T-cell (primary cell): ENCODE data around the gene EIF3I. TPM values are rescaled to one million over a fixed set of nuclear protein-coding genes. Genes with fewer than 3 reads are reported as not detected.

Experiments
- ATAC-seq, 4 experiments: fragments of 200-7000 bp in 3 of 4; fragments of 150-1000 bp in 1 of 4; cut with Tn5 transposase; replicated peaks in 1 of 4; 1 replicate in 3 of 4; 2 replicates in 1 of 4; pipeline ENCODE4 v1.10.0; 2021; ENCODE audit warnings: moderate library complexity in 3 of 4, mild to moderate bottlenecking in 2 of 4, moderate number of reproducible peaks in 1 of 4
- CTCF ChIA-PET, 2 donors: fragments of 300-600 bp; sonication (Branson Sonifier 250); formaldehyde crosslinking; loops; one replicate each; lab custom pipeline; 2022; ENCODE audit warnings: antibody characterized with exemption in 2 of 2; lab: Charles Lee
- POLR2A ChIA-PET, 2 donors: fragments of 300-600 bp; sonication (Branson Sonifier 250); formaldehyde crosslinking; loops; one replicate each; lab custom pipeline; 2022; ENCODE audit warnings: antibody characterized with exemption in 2 of 2; lab: Charles Lee
- DNase-seq, 35 experiments: peaks; one replicate each; pipeline versions ENCODE4 v3.0.0 to v3.0.0-alpha.2; 2013 to 2023
- H3K27ac ChIP-seq: one replicate; pipeline ENCODE4 v1.5.1; 2013; ENCODE audit warnings: low read length
- H3K27me3 ChIP-seq, 2 experiments: replicated peaks in 1 of 2; 1 replicate in 1 of 2; 2 replicates in 1 of 2; pipeline versions ENCODE4 v1.6.1 to v1.7.0; 2013; ENCODE audit warnings: low read length in 1 of 2, mixed read lengths in 1 of 2; ENCODE audit not compliant: control insufficient read depth in 2 of 2, insufficient read depth in 2 of 2; ENCODE audit errors: extremely low read depth in 1 of 2
- H3K36me3 ChIP-seq, 2 donors: 1 replicate in 1 of 2; 2 replicates in 1 of 2; pipeline versions ENCODE4 v1.6.1 to v1.7.0; 2013; ENCODE audit warnings: low read length in 1 of 2; ENCODE audit not compliant: control insufficient read depth in 2 of 2, insufficient read depth in 1 of 2; ENCODE audit errors: extremely low read depth in 1 of 2
- H3K4me1 ChIP-seq, 2 experiments: 1 replicate in 1 of 2; 2 replicates in 1 of 2; pipeline versions ENCODE4 v1.6.1 to v1.7.0; 2013; ENCODE audit warnings: low read length in 2 of 2, mixed read lengths in 1 of 2; ENCODE audit not compliant: insufficient read depth in 2 of 2, control insufficient read depth in 1 of 2; ENCODE audit errors: extremely low read depth in 1 of 2
- H3K4me3 ChIP-seq, 2 donors: 1 replicate in 1 of 2; 2 replicates in 1 of 2; pipeline versions ENCODE4 v1.5.1 to v1.7.0; 2013; ENCODE audit warnings: mild to moderate bottlenecking in 2 of 2, low read length in 1 of 2, moderate library complexity in 1 of 2; ENCODE audit not compliant: control insufficient read depth in 1 of 2; ENCODE audit errors: extremely low read depth in 1 of 2
- H3K9me3 ChIP-seq: 2 replicates; pipeline ENCODE4 v1.7.0; 2013
- H3K27ac Mint-ChIP-seq, 2 donors: one replicate each; pipeline ENCODE4 v1.8.0; 2020 to 2021; ENCODE audit warnings: mild to moderate bottlenecking in 2 of 2, mixed read lengths in 2 of 2
- H3K27me3 Mint-ChIP-seq, 2 donors: one replicate each; pipeline ENCODE4 v1.8.0; 2021 to 2022; ENCODE audit warnings: mixed read lengths in 2 of 2
- H3K36me3 Mint-ChIP-seq: one replicate; pipeline ENCODE4 v1.8.0; 2021; ENCODE audit warnings: mixed read lengths
- H3K4me1 Mint-ChIP-seq, 3 donors: one replicate each; pipeline ENCODE4 v1.8.0; 2020 to 2022; ENCODE audit warnings: mixed read lengths in 3 of 3, mild to moderate bottlenecking in 1 of 3
- H3K4me3 Mint-ChIP-seq, 3 donors: one replicate each; pipeline ENCODE4 v1.8.0; 2020 to 2022; ENCODE audit warnings: mild to moderate bottlenecking in 3 of 3, mixed read lengths in 3 of 3, moderate library complexity in 3 of 3
- H3K9me3 Mint-ChIP-seq, 3 donors: one replicate each; pipeline ENCODE4 v1.8.0; 2020 to 2022; ENCODE audit warnings: mixed read lengths in 3 of 3
- WGBS: methylation state at CpG from one replicate; pipeline ENCODE4 v1.1.5; 2013; ENCODE audit warnings: missing lambda C conversion rate; ENCODE audit not compliant: insufficient coverage; 5-methylcytosine and 5-hydroxymethylcytosine counted together
- total RNA-seq, 35 experiments: library from RNA in 6 of 35; stranded (reverse) in 6 of 35; fragments of 120-200 nt in 1 of 35; gene quantifications; one replicate each; pipeline versions ENCODE4 v1.2.1 to v1.2.4 and lab custom pipeline; 2013 to 2026

Gene EIF3I
- total RNA-seq, 5 donors from 2014 or later (not counting 1 experiment from before 2014, with no cell fraction given), result 94.9 to 117 (median 98.4) TPM

- ATAC-seq (peak; percentile 4 to 8 (median 5)), DNase-seq (peak in 8 of 35 experiments; percentile 25 to 55 (median 32))
- Mint-ChIP-seq H3K36me3 (peaks cover 32% of the 10 kb centered on the region), H3K9me3 (no peaks in the 10 kb centered on the region), H3K4me3 (peak overlapping the region; percentile 69 to 80 (median 79)), H3K27ac (peak overlapping the region; percentile 95 to 98), H3K4me1 (peaks cover 62 to 70% (median 62%) of the 10 kb centered on the region in 3 donors), H3K27me3 (no peaks in the 10 kb centered on the region)
- WGBS, result 6% methylated on average over 7 of the region's 7 CpGs
- Histone ChIP-seq H3K27me3 (no peaks in the 10 kb centered on the region), H3K4me1 (peaks cover 31 to 88% of the 10 kb centered on the region in 2 experiments), H3K27ac (peak overlapping the region; percentile 75), H3K4me3 (peak overlapping the region; percentile 30 to 39), H3K36me3 (peaks cover 11 to 56% of the 10 kb centered on the region in 2 donors), H3K9me3 (no peaks in the 10 kb centered on the region)
- POLR2A ChIA-PET, result interaction anchor here in 1 of 2 donors (0.5 to 0.7 kb wide), 2 partner anchors 39 to 117 kb away, joined by 5 read pairs; no protein-coding TSS in a partner anchor
- CTCF ChIA-PET, result no interaction called here
These were observed 50.6 kb downstream of the EIF3I start for GRCh38 chr1:32272557-32273390.

GRCh38 chr1:32273391-32274208, 51.4 kb downstream of the EIF3I start:
- peak; percentile 92 to 95 (median 94) for ATAC-seq
- Mint-ChIP-seq H3K27ac (peak overlapping the region; percentile 95 to 98), H3K4me1 (peaks cover 62 to 70% (median 65%) of the 10 kb centered on the region in 3 donors), H3K27me3 (no peaks in the 10 kb centered on the region), H3K9me3 (no peaks in the 10 kb centered on the region), H3K4me3 (peak overlapping the region; percentile 69 to 80 (median 79)), H3K36me3 (peaks cover 40% of the 10 kb centered on the region)
- H3K27ac ChIP-seq, result peak overlapping the region; percentile 75
- ChIA-PET POLR2A (interaction anchor here in 1 of 2 donors (0.5 to 0.9 kb wide), 2 partner anchors 25 to 116 kb away, joined by 5 to 7 read pairs; no protein-coding TSS in a partner anchor), CTCF (interaction anchor here in 1 of 2 donors (0.6 kb wide), 1 partner anchor 25 kb away, joined by 3 read pairs; no protein-coding TSS in a partner anchor)
- H3K36me3 ChIP-seq, result peaks cover 14 to 61% of the 10 kb centered on the region in 2 donors
- H3K4me1 ChIP-seq, result peaks cover 31 to 82% of the 10 kb centered on the region in 2 experiments
- H3K9me3 ChIP-seq, result no peaks in the 10 kb centered on the region
- DNase-seq, result peak; percentile 71 to 90 (median 83)
- no peaks in the 10 kb centered on the region for H3K27me3 ChIP-seq
- 17% methylated on average over 3 of the region's 10 CpGs for WGBS
- peak overlapping the region; percentile 30 to 61 for H3K4me3 ChIP-seq

- ATAC-seq, result no peak
- no peaks in the 10 kb centered on the region for H3K27me3 Mint-ChIP-seq
- WGBS, result 88% methylated on average over 21 of the region's 31 CpGs
- DNase-seq, result no peak
- peak overlapping the region; percentile 75 for H3K27ac ChIP-seq
- peaks cover 63 to 68% (median 63%) of the 10 kb centered on the region in 3 donors for H3K4me1 Mint-ChIP-seq
- H3K4me3 ChIP-seq, result peak overlapping the region; percentile 30 to 61
- H3K9me3 Mint-ChIP-seq, result no peaks in the 10 kb centered on the region
- ChIA-PET CTCF (interaction anchor here (0.5 to 0.6 kb wide), 2 partner anchors 26 to 131 kb away, joined by 3 to 4 read pairs; no protein-coding TSS in a partner anchor), POLR2A (interaction anchor here in 1 of 2 donors (0.6 kb wide), 1 partner anchor 49 kb away, joined by 4 read pairs; no protein-coding TSS in a partner anchor)
- H3K4me1 ChIP-seq, result peaks cover 29 to 70% of the 10 kb centered on the region in 2 experiments
- H3K27ac Mint-ChIP-seq, result peak overlapping the region; percentile 95 to 98
- peaks cover 20 to 68% of the 10 kb centered on the region in 2 donors for H3K36me3 ChIP-seq
- H3K36me3 Mint-ChIP-seq, result peaks cover 51% of the 10 kb centered on the region
- no peaks in the 10 kb centered on the region for H3K9me3 ChIP-seq
- peak overlapping the region; percentile 69 to 80 (median 79) for H3K4me3 Mint-ChIP-seq
- no peaks in the 10 kb centered on the region for H3K27me3 ChIP-seq
These were observed 52.6 kb downstream of the EIF3I start for GRCh38 chr1:32274646-32275340.

DNA sequence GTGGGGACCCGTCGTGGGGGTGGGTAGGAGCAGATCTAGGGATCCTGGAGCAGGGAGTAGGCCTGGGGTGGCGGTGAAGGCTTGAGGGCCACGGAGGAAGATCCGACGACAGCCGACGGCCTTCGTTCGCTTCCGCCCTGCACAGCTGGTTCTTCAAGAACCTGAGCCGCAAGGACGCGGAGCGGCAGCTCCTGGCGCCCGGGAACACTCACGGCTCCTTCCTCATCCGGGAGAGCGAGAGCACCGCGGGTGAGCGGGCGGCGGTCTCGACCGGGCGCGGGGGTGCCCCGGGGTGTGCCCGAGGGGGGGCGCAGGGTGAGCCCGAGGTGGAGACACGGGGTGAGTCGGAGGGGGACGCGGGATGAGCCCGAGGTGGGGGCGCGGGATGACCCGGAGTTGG, 53.2 kb downstream of the EIF3I start:
- Mint-ChIP-seq H3K27me3 (no peaks in the 10 kb centered on the region), H3K36me3 (peaks cover 52% of the 10 kb centered on the region), H3K4me1 (peaks cover 59 to 67% (median 60%) of the 10 kb centered on the region in 3 donors), H3K4me3 (peak overlapping the region in 2 of 3 donors; percentile 79 to 80), H3K9me3 (no peaks in the 10 kb centered on the region), H3K27ac (peak overlapping the region; percentile 95 to 98)
- H3K9me3 ChIP-seq, result no peaks in the 10 kb centered on the region
- peak overlapping the region in 1 of 2 donors; percentile 32 for H3K4me3 ChIP-seq
- no peaks in the 10 kb centered on the region for H3K27me3 ChIP-seq
- WGBS, result 65% methylated on average over 40 of the region's 41 CpGs
- DNase-seq (no peak), ATAC-seq (no peak)
- H3K4me1 ChIP-seq, result peaks cover 28 to 66% of the 10 kb centered on the region in 2 experiments
- ChIA-PET POLR2A (no interaction called here), CTCF (no interaction called here)
- H3K27ac ChIP-seq, result peak overlapping the region; percentile 52
- H3K36me3 ChIP-seq, result peaks cover 24 to 74% of the 10 kb centered on the region in 2 donors

- Histone ChIP-seq H3K27ac (peak overlapping the region; percentile 35), H3K36me3 (peaks cover 24 to 78% of the 10 kb centered on the region in 2 donors), H3K4me3 (no peak overlapping the region), H3K4me1 (peaks cover 27 to 59% of the 10 kb centered on the region in 2 experiments), H3K27me3 (no peaks in the 10 kb centered on the region), H3K9me3 (no peaks in the 10 kb centered on the region)
- no peaks in the 10 kb centered on the region for H3K27me3 Mint-ChIP-seq
- H3K36me3 Mint-ChIP-seq, result peaks cover 52% of the 10 kb centered on the region
- ChIA-PET POLR2A (interaction anchor here in 1 of 2 donors (0.6 kb wide), 3 partner anchors 15 to 110 kb away, joined by 4 to 11 read pairs (median 5); no protein-coding TSS in a partner anchor), CTCF (interaction anchor here in 1 of 2 donors (1.2 kb wide), 1 partner anchor 37 kb away, joined by 4 read pairs; no protein-coding TSS in a partner anchor)
- DNase-seq (no peak), ATAC-seq (no peak)
- no peaks in the 10 kb centered on the region for H3K9me3 Mint-ChIP-seq
- H3K4me1 Mint-ChIP-seq, result peaks cover 56 to 63% (median 56%) of the 10 kb centered on the region in 3 donors
- WGBS, result 89% methylated on average over 16 of the region's 30 CpGs
- peak overlapping the region; percentile 75 to 95 for H3K27ac Mint-ChIP-seq
- peak overlapping the region in 1 of 3 donors; percentile 29 for H3K4me3 Mint-ChIP-seq
These were observed 54.0 kb downstream of the EIF3I start for GRCh38 chr1:32276032-32276782.
